ENCODE results near the gene HBQ1. TPM values are rescaled to one million over a fixed set of nuclear protein-coding genes. Genes with fewer than 3 reads are reported as not detected.

HBQ1 gene
- total RNA-seq, 1 experiment from 2014 or later, result not detected

DNA sequence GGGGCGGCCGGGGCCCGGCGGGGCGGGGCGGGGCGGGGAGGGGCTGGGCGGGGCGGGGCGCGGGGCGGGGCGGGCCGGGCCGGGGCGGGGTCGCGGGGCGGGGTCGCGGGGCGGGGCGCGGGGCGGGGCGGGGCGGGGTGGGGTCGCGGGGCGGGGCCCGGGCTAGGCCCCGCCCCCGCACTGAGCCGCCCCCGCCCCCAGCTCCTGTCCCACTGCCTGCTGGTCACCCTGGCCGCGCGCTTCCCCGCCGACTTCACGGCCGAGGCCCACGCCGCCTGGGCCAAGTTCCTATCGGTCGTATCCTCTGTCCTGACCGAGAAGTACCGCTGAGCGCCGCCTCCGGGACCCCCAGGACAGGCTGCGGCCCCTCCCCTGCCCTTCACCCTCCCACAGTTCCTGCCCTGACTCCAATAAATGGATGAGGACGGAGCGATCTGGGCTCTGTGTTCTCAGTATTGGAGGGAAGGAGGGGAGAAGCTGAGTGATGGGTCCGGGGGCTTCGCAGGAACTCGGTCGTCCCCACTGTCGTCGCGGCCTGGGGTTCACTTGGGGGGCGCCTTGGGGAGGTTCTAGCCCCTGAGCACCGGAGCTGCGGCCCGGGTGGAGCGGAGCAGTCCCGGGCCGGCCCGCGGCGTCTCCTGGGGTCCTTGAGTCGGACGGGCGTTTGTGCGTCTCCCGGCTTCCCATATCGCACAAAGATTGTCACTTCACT, 15.3 kb upstream of the HBQ1 start:
- no TSS peak for BruUV-seq (replicated peaks)
- Histone ChIP-seq H2AFZ (ENCODE audit: low read depth, low read length, poor library complexity, severe bottlenecking) (no peak overlapping the region), H3K4me1 (ENCODE audit: control insufficient read depth in 1 of 2, insufficient read depth in 2 of 2, low read length in 2 of 2) (peaks cover 0 to 10% of the 10 kb centered on the region in 2 experiments; a peak in 1 of 4 replicates), H3K9me2 (ENCODE audit: insufficient read depth) (no peaks in the 10 kb centered on the region), H3K4me3 (replicated peaks in 1 of 2; ENCODE audit: low read depth in 1 of 2, low read length in 2 of 2) (no peak overlapping the region), H3K4me2 (ENCODE audit: low read length) (no peak overlapping the region), H3K27me3 (ENCODE audit: insufficient read depth, low read length) (no peaks in the 10 kb centered on the region), H3K79me2 (ENCODE audit: insufficient read depth, low read length) (no peaks in the 10 kb centered on the region), H3K36me3 (ENCODE audit: control insufficient read depth in 1 of 2, insufficient read depth in 2 of 2, low read length in 2 of 2) (no peaks in the 10 kb centered on the region), H4K20me1 (ENCODE audit: insufficient read depth) (no peaks in the 10 kb centered on the region), H3K27ac (ENCODE audit: low read depth, low read length) (no peak overlapping the region), H3K9ac (ENCODE audit: low read length) (no peak overlapping the region), H3K9me3 (ENCODE audit: control insufficient read depth in 1 of 2, insufficient read depth in 1 of 2, low read depth in 1 of 2, low read length in 2 of 2) (no peaks in the 10 kb centered on the region)
- ChIA-PET POLR2A (no interaction called here), CTCF (no interaction called here), RAD21 (ENCODE audit: low non-redundant PET in 1 of 2, low total read pairs in 2 of 2, uncharacterized antibody in 2 of 2, unreplicated experiment in 2 of 2) (no interaction called here)
- peak; percentile 64 for ATAC-seq
- intact Hi-C loops (cut with micrococcal nuclease), result no loop called here
- TF ChIP-seq SIN3A (IDR thresholded peaks at IDR 0.05; ENCODE audit: low read depth) (no peak), ZNF274 (IDR thresholded peaks at IDR 0.05; ENCODE audit: low read depth, low read length) (no peak), RAD21 (IDR thresholded peaks at IDR 0.05; ENCODE audit: low read depth) (no peak), MAX (IDR thresholded peaks at IDR 0.05) (no peak), ATF3 (IDR thresholded peaks at IDR 0.05) (no peak), REST (IDR thresholded peaks at IDR 0.05; ENCODE audit: low read depth) (no peak), CEBPB (IDR thresholded peaks at IDR 0.05; ENCODE audit: low read depth) (no peak), POLR2AphosphoS5 (IDR thresholded peaks at IDR 0.05; ENCODE audit: low read depth, low read length) (no peak), ZFX (IDR thresholded peaks at IDR 0.05) (no peak), POLR2A (IDR thresholded peaks at IDR 0.05; ENCODE audit: borderline replicate concordance, extremely low read depth, insufficient read depth, insufficient read length) (no peak), YY1 (IDR thresholded peaks at IDR 0.05; ENCODE audit: extremely low read depth, insufficient replicate concordance, low read depth, low read length) (no peak), FOSL1 (IDR thresholded peaks at IDR 0.05; ENCODE audit: low read depth) (no peak)
- no peak for DNase-seq (ENCODE audit: low read depth, low spot score)

All from HCT116 (cell line).